ENCODE data around the gene IL10. TPM values are rescaled to one million over a fixed set of nuclear protein-coding genes. Genes with fewer than 3 reads are reported as not detected.

Gene IL10
- total RNA-seq (1 to 10 TPM in 1 of 5 donors, under 1 TPM in 2, not detected in 2; 0.29 to 2.8 (median 0.45) TPM), polyA plus RNA-seq (1 to 10 TPM; 1.2 to 7.2 (median 1.9) TPM)
- long read RNA-seq, donor 1: 0 reads
- long read RNA-seq, donor 2: 0 reads
- long read RNA-seq, donor 3: 0 reads
- long read RNA-seq, donor 4: 0 reads
- long read RNA-seq, donor 5: 0 reads
- long read RNA-seq, donor 6: 0 reads
- long read RNA-seq, donor 7: 0 reads
- long read RNA-seq, donor 8: 0 reads
- long read RNA-seq, donor 9: 0 reads
- long read RNA-seq, donor 10: 0 reads

GRCh38 chr1:206772243-206772937 lies at the start of gene IL10:
IL10 (minus strand) TSS chr1:206772494; CDS start chr1:206772435, 59 bp downstream.
- Histone ChIP-seq H3K27me3 (peaks cover 0 to 16% (median 0%) of the 10 kb centered on the region in 3 donors), H3K4me3 (peak within 1 kb of the TSS in 1 of 4 donors; percentile 15), H3K9me3 (no peaks in the 10 kb centered on the region), H3K36me3 (no peaks in the 10 kb centered on the region), H3K4me1 (peaks cover 0 to 20% (median 0%) of the 10 kb centered on the region in 4 donors), H3K27ac (peak within 1 kb of the TSS in 4 of 5 donors; percentile 21 to 65 (median 40))
- intact Hi-C loops (cut with DNase I; ENCODE audit: low total_unique reads): no loop called here
- DNase-seq: no peak
- WGBS, 5 donors: 80 to 88% (median 82%) methylated on average over 8 of the region's 8 CpGs
- no peak for TF ChIP-seq EP300 (IDR thresholded peaks at IDR 0.05)
- no peak for TF ChIP-seq POLR2A (IDR thresholded peaks at IDR 0.05)

GRCh38 chr1:206821493-206821892 lies 49.2 kb upstream of the IL10 start:
- no peak for TF ChIP-seq CTCF (IDR thresholded peaks at IDR 0.05)
- no peak for TF ChIP-seq POLR2A (IDR thresholded peaks at IDR 0.05)
- no peak for TF ChIP-seq POLR2AphosphoS5 (IDR thresholded peaks at IDR 0.05)
- TF ChIP-seq EP300 (IDR thresholded peaks at IDR 0.05): no peak
- no peaks in the 10 kb centered on the region for H3K36me3 ChIP-seq
- 64 to 74% (median 72%) methylated on average over 4 of the region's 4 CpGs for WGBS, 5 donors
- H3K4me3 ChIP-seq: no peak overlapping the region
- no peaks in the 10 kb centered on the region for H3K9me3 ChIP-seq
- no peaks in the 10 kb centered on the region for H3K27me3 ChIP-seq
- no peak overlapping the region for H3K27ac ChIP-seq
- no peak for DNase-seq
- H3K4me1 ChIP-seq: peaks cover 0 to 4% (median 0%) of the 10 kb centered on the region in 4 donors
- intact Hi-C loops (cut with DNase I; ENCODE audit: low total_unique reads): no loop called here

GRCh38 chr1:206816390-206817287 lies 44.3 kb upstream of the IL10 start:
- no peaks in the 10 kb centered on the region for H3K36me3 ChIP-seq
- H3K27ac ChIP-seq: peak overlapping the region in 2 of 5 donors; percentile 2 to 48
- H3K27me3 ChIP-seq: no peaks in the 10 kb centered on the region
- 58 to 67% (median 64%) methylated on average over 4 of the region's 4 CpGs for WGBS, 5 donors
- no peak overlapping the region for H3K4me3 ChIP-seq
- peaks cover 0 to 4% (median 0%) of the 10 kb centered on the region in 4 donors for H3K4me1 ChIP-seq
- TF ChIP-seq CTCF (IDR thresholded peaks at IDR 0.05) (no peak), POLR2AphosphoS5 (IDR thresholded peaks at IDR 0.05) (no peak)
- peaks cover 0 to 8% (median 6%) of the 10 kb centered on the region in 4 donors for H3K9me3 ChIP-seq
- peak in 1 of 2 donors; percentile 81 for DNase-seq
- intact Hi-C loops (cut with DNase I; ENCODE audit: low total_unique reads): no loop called here

- intact Hi-C loops (cut with DNase I; ENCODE audit: low total_unique reads): no loop called here
- peak in 1 of 2 donors; percentile 79 for DNase-seq
- Histone ChIP-seq H3K27me3 (no peaks in the 10 kb centered on the region), H3K27ac (no peak overlapping the region), H3K9me3 (peaks cover 0 to 8% (median 6%) of the 10 kb centered on the region in 4 donors), H3K4me1 (peaks cover 0 to 4% (median 0%) of the 10 kb centered on the region in 4 donors), H3K36me3 (no peaks in the 10 kb centered on the region), H3K4me3 (no peak overlapping the region)
- TF ChIP-seq EP300 (IDR thresholded peaks at IDR 0.05): no peak
- no peak for TF ChIP-seq POLR2AphosphoS5 (IDR thresholded peaks at IDR 0.05)
- TF ChIP-seq CTCF (IDR thresholded peaks at IDR 0.05): no peak
- no peak for TF ChIP-seq POLR2A (IDR thresholded peaks at IDR 0.05)
- 54 to 71% (median 63%) methylated on average over 2 of the region's 2 CpGs for WGBS, 5 donors
These were observed 42.5 kb upstream of the IL10 start for GRCh38 chr1:206814716-206815341.

Measured in stomach (tissue), 19 donors.